ENCODE data around the gene CATSPER3.

DNA sequence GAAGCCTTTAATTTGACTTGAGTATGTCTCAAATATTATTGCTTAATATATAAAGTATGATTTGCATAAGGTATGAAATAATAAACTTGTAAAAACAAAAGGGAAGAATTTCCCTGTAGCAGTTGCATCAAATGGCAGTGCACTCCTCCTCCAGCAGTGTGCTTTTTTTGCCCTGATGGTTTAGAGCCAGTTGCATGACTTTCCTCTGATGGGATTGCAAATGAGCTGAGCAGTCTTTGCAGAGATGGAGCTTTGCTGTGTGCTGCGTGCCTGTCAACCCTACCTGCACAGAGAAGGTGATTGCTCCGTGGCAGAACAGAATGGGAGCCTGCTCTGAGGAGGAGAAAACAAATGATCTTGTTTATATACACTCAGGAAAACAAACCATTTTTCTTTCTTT lies 22.7 kb upstream of the CATSPER3 start:
- TF ChIP-seq, protein P1, sequence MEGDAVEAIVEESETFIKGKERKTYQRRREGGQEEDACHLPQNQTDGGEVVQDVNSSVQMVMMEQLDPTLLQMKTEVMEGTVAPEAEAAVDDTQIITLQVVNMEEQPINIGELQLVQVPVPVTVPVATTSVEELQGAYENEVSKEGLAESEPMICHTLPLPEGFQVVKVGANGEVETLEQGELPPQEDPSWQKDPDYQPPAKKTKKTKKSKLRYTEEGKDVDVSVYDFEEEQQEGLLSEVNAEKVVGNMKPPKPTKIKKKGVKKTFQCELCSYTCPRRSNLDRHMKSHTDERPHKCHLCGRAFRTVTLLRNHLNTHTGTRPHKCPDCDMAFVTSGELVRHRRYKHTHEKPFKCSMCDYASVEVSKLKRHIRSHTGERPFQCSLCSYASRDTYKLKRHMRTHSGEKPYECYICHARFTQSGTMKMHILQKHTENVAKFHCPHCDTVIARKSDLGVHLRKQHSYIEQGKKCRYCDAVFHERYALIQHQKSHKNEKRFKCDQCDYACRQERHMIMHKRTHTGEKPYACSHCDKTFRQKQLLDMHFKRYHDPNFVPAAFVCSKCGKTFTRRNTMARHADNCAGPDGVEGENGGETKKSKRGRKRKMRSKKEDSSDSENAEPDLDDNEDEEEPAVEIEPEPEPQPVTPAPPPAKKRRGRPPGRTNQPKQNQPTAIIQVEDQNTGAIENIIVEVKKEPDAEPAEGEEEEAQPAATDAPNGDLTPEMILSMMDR (conservative IDR thresholded peaks at IDR 0.05; ENCODE audit: low read depth, low read length): no peak
- TF ChIP-seq EZH2 (IDR thresholded peaks at IDR 0.05; ENCODE audit: low read length, unreplicated experiment) (no peak), EZH2phosphoT487 (IDR thresholded peaks at IDR 0.05; ENCODE audit: borderline replicate concordance, low read length) (no peak)

Measured in PC-3 (cell line).